Measurements from ENCODE around the gene LENG8. TPM values are rescaled to one million over a fixed set of nuclear protein-coding genes. Genes with fewer than 3 reads are reported as not detected.

Gene LENG8
- total and polyA plus RNA-seq, 2 of the 8 experiments (the other 6 are each of a cell fraction or from before 2014, with no cell fraction given) = 62.2 to 108 TPM

DNA sequence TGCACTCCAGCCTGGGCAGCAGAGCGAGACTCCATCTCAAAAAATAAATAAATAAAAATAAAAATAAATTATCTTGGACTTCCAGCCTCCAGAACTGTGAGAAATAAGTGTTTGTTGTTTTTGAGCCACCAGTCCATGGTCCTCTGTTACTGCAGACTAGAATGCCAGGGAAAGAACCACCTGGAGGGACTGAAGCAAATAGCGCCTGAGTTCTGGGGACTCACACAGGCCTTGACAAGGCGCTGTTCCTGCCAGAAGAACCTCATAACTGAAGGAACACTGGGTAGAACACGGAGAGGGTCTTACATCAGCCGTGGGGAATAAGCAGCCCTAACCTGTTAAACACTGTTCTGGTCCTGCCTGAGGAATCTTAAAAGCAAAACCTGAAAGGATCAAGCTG lies 8.4 kb upstream of the LENG8 start:
- H3K79me1 ChIP-seq (ENCODE audit: low read depth, low read length) = peaks cover 4% of the 10 kb centered on the region; the same call in 1 of the 2 replicates
- H2BK20ac ChIP-seq (ENCODE audit: low read length) = no peak overlapping the region
- no peak overlapping the region for H3K9ac ChIP-seq (replicated peaks in 1 of 4; ENCODE audit: extremely low read depth in 1 of 4, low read depth in 3 of 4, low read length in 3 of 4)
- H4K8ac ChIP-seq (ENCODE audit: extremely low read depth, insufficient read depth, low read length) = no peak overlapping the region
- ChIA-PET POLR2A (ENCODE audit: partially characterized antibody) (interaction anchor here (0.8 to 13.5 kb wide), 8 partner anchors 10 to 47 kb away, joined by 3 to 133 read pairs (median 14); partner anchors contain the start of gene TTYH1), CTCF (ENCODE audit: partially characterized antibody) (interaction anchor here (0.7 to 7.4 kb wide), 10 partner anchors 11 to 86 kb away, joined by 3 to 109 read pairs (median 22); partner anchors contain the start of gene TTYH1)
- no peak overlapping the region for H4K91ac ChIP-seq (replicated peaks; ENCODE audit: insufficient read length, low read length)
- 0 out of 7 replicates have a peak, but pooled peaks cover 0 to 2% (median 0%) of the 10 kb centered on the region in 4 experiments for H3K27me3 ChIP-seq (replicated peaks in 1 of 4; ENCODE audit: control insufficient read depth in 3 of 4, extremely low read depth in 1 of 4, insufficient read depth in 3 of 4, low read length in 3 of 4)
- H3K4me1 ChIP-seq (replicated peaks in 1 of 4; ENCODE audit: control insufficient read depth in 3 of 4, insufficient read depth in 4 of 4, low read length in 3 of 4) = peaks cover 0 to 15% (median 11%) of the 10 kb centered on the region in 4 experiments; a peak in 6 of 7 replicates
- H3K23me2 ChIP-seq (ENCODE audit: low read depth, low read length) = peaks cover under 1% of the 10 kb centered on the region; the same call in 1 of the 2 replicates
- H4K20me1 ChIP-seq (replicated peaks in 1 of 2; ENCODE audit: control insufficient read depth in 1 of 2, insufficient read depth in 2 of 2, low read length in 2 of 2) = peaks cover 8 to 9% of the 10 kb centered on the region in 2 experiments
- no peak overlapping the region for H3K4me3 ChIP-seq (ENCODE audit: extremely low read depth in 1 of 4, insufficient read depth in 2 of 4, low read depth in 3 of 4, low read length in 4 of 4)
- peaks cover 0 to 5% (median 3%) of the 10 kb centered on the region in 4 experiments; a peak in 4 of 8 replicates for H3K36me3 ChIP-seq (ENCODE audit: control insufficient read depth in 2 of 4, insufficient read depth in 4 of 4, low read length in 3 of 4)
- H2BK120ac ChIP-seq (replicated peaks; ENCODE audit: low read depth, low read length) = no peak overlapping the region
- H3K4me2 ChIP-seq (ENCODE audit: insufficient read depth in 1 of 2, low read depth in 2 of 2, low read length in 2 of 2) = no peak overlapping the region
- H3K18ac ChIP-seq (ENCODE audit: extremely low read depth, low read length) = no peak overlapping the region
- no peak overlapping the region for H2BK12ac ChIP-seq (ENCODE audit: low read depth, low read length)
- no peak overlapping the region for H3K23ac ChIP-seq (ENCODE audit: insufficient read length)
- H2AK5ac ChIP-seq (ENCODE audit: low read depth, low read length) = no peak overlapping the region
- no peak overlapping the region for H4K5ac ChIP-seq (ENCODE audit: insufficient read length, low read depth, low read length)
- H2BK5ac ChIP-seq (ENCODE audit: low read depth, low read length) = no peak overlapping the region
- no peak overlapping the region for H3K27ac ChIP-seq (ENCODE audit: low read depth, low read length)
- H3K14ac ChIP-seq (ENCODE audit: insufficient read length) = no peak overlapping the region
- H3K56ac ChIP-seq (replicated peaks; ENCODE audit: insufficient read length, low read depth, low read length) = no peak overlapping the region
- 93% methylated on average over 5 of the region's 5 CpGs; no CpG with 5 or more reads in 1 of the 2 experiments for WGBS, 2 experiments (ENCODE audit: extremely low coverage in 1 of 2, insufficient coverage in 1 of 2, insufficient read length in 1 of 2, insufficient replicate concordance in 2 of 2, low coverage in 1 of 2, low lambda C conversion rate in 2 of 2, missing lambda C conversion rate in 1 of 2)
- no peaks in the 10 kb centered on the region for H3K79me2 ChIP-seq (ENCODE audit: control insufficient read depth in 1 of 2, insufficient read depth in 2 of 2, low read length in 2 of 2)
- H3K9me3 ChIP-seq (ENCODE audit: insufficient read depth in 2 of 2, low read depth in 1 of 2, low read length in 1 of 2) = no peaks in the 10 kb centered on the region
- FAIRE-seq (no peak), DNase-seq (ENCODE audit: low read depth in 1 of 2, low spot score in 2 of 2) (no peak)
- no peak overlapping the region for H2AFZ ChIP-seq (ENCODE audit: low read length)
- no peak overlapping the region for H3K4ac ChIP-seq (replicated peaks; ENCODE audit: insufficient read length, low read depth, low read length)
- no peak overlapping the region for H2BK15ac ChIP-seq (ENCODE audit: low read length)
- TF ChIP-seq, protein P1, sequence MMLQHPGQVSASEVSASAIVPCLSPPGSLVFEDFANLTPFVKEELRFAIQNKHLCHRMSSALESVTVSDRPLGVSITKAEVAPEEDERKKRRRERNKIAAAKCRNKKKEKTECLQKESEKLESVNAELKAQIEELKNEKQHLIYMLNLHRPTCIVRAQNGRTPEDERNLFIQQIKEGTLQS (IDR thresholded peaks at IDR 0.05; ENCODE audit: insufficient read depth, low read depth, low read length) = no peak
- TF ChIP-seq RNF2 (IDR thresholded peaks at IDR 0.05; ENCODE audit: borderline replicate concordance, low read depth, low read length, missing control alignments, poor library complexity, severe bottlenecking) = no peak
- no peak for TF ChIP-seq GABPA (IDR thresholded peaks at IDR 0.05; ENCODE audit: borderline replicate concordance, insufficient read depth, low read length)
- no peak for TF ChIP-seq PHF8 (conservative IDR thresholded peaks at IDR 0.05; ENCODE audit: low read depth, low read length)
- no peak for TF ChIP-seq CBX8 (IDR thresholded peaks at IDR 0.05; ENCODE audit: borderline replicate concordance, low read depth, low read length)
- TF ChIP-seq ASH2L (IDR thresholded peaks at IDR 0.05; ENCODE audit: low read length) = no peak
- TF ChIP-seq POU5F1 (IDR thresholded peaks at IDR 0.05; ENCODE audit: low read depth, low read length) = no peak
- no peak for TF ChIP-seq SIRT6 (IDR thresholded peaks at IDR 0.05; ENCODE audit: low read length)
- no peak for TF ChIP-seq KDM1A (IDR thresholded peaks at IDR 0.05; ENCODE audit: borderline replicate concordance, low read length)
- no peak for TF ChIP-seq HDAC2 (IDR thresholded peaks at IDR 0.05; ENCODE audit: borderline replicate concordance in 1 of 2, low read depth in 2 of 2, low read length in 2 of 2)
- TF ChIP-seq SP2 (IDR thresholded peaks at IDR 0.05; ENCODE audit: low read length) = no peak
- TF ChIP-seq EGR1 (IDR thresholded peaks at IDR 0.05; ENCODE audit: borderline replicate concordance, low read depth, low read length) = no peak
- no peak for TF ChIP-seq CREB1 (IDR thresholded peaks at IDR 0.05)

All from H1 (cell line).